Effector memory CD8-positive, alpha-beta T cell (primary cell): ENCODE measurements around the gene ALDH3A2.
A peak's percentile ranks its signal among the peaks of the same experiment; 100 is the strongest.

Experiments
- ATAC-seq: fragments of 150-1000 bp; cut with Tn5 transposase; replicated peaks from 2 replicates; pipeline ENCODE4 v1.10.0; 2021; ENCODE audit warnings: mild to moderate bottlenecking, moderate library complexity
- DNase-seq, 3 experiments: peaks; one replicate each; pipeline ENCODE4 v3.0.0; 2021
- H3K27ac Mint-ChIP-seq, 2 donors: one replicate each; pipeline ENCODE4 v1.8.0; 2022; ENCODE audit warnings: mild to moderate bottlenecking in 2 of 2, mixed read lengths in 2 of 2, moderate library complexity in 2 of 2
- H3K27me3 Mint-ChIP-seq, 2 donors: one replicate each; pipeline ENCODE4 v1.8.0; 2022; ENCODE audit warnings: mixed read lengths in 2 of 2
- H3K36me3 Mint-ChIP-seq: one replicate; pipeline ENCODE4 v1.8.0; 2022; ENCODE audit warnings: mild to moderate bottlenecking, moderate library complexity, mixed read lengths; ENCODE audit not compliant: insufficient read depth
- H3K4me1 Mint-ChIP-seq, 2 donors: one replicate each; pipeline ENCODE4 v1.8.0; 2022; ENCODE audit warnings: low read depth in 2 of 2, mixed read lengths in 2 of 2
- H3K4me3 Mint-ChIP-seq, 2 donors: one replicate each; pipeline ENCODE4 v1.8.0; 2022; ENCODE audit warnings: mild to moderate bottlenecking in 2 of 2, mixed read lengths in 2 of 2, moderate library complexity in 2 of 2
- H3K9me3 Mint-ChIP-seq, 2 donors: one replicate each; pipeline ENCODE4 v1.8.0; 2022; ENCODE audit warnings: mixed read lengths in 2 of 2
- total RNA-seq, 9 experiments: gene quantifications; one replicate each; lab custom pipeline; 2026; lab: John Stamatoyannopoulos, UW

Gene ALDH3A2
- 18.8 to 46.7 (median 24.8) reads per million in 9 experiments for total RNA-seq

- ATAC-seq (peak; percentile 94), DNase-seq (peak; percentile 89 to 92 (median 90))
- Mint-ChIP-seq H3K9me3 (no peaks in the 10 kb centered on the region), H3K4me1 (peaks cover 27 to 34% of the 10 kb centered on the region in 2 donors), H3K36me3 (peaks cover 26% of the 10 kb centered on the region), H3K27me3 (no peaks in the 10 kb centered on the region), H3K4me3 (peak within 1 kb of the TSS; percentile 94 to 99), H3K27ac (peak within 1 kb of the TSS; percentile 95 to 96)
These were observed at the start of gene ALDH3A2 for GRCh38 chr17:19648475-19649273. Gene ALDH3A2 (plus strand): TSS chr17:19648751. CDS start chr17:19648972, 221 bp downstream.

- no peak overlapping the region for H3K4me3 Mint-ChIP-seq
- H3K27ac Mint-ChIP-seq, result no peak overlapping the region
- H3K27me3 Mint-ChIP-seq, result no peaks in the 10 kb centered on the region
- ATAC-seq (no peak), DNase-seq (no peak)
- no peaks in the 10 kb centered on the region for H3K9me3 Mint-ChIP-seq
- H3K36me3 Mint-ChIP-seq, result no peaks in the 10 kb centered on the region
- H3K4me1 Mint-ChIP-seq, result peaks cover 3 to 6% of the 10 kb centered on the region in 2 donors
These were observed 38.2 kb upstream of the ALDH3A2 start for GRCh38 chr17:19610311-19610710.

GRCh38 chr17:19610879-19611278 is 37.7 kb upstream of the ALDH3A2 start:
- DNase-seq (no peak), ATAC-seq (no peak)
- no peaks in the 10 kb centered on the region for H3K36me3 Mint-ChIP-seq
- peaks cover 3 to 6% of the 10 kb centered on the region in 2 donors for H3K4me1 Mint-ChIP-seq
- no peak overlapping the region for H3K4me3 Mint-ChIP-seq
- no peaks in the 10 kb centered on the region for H3K27me3 Mint-ChIP-seq
- no peaks in the 10 kb centered on the region for H3K9me3 Mint-ChIP-seq
- H3K27ac Mint-ChIP-seq, result no peak overlapping the region

- peaks cover 0 to 6% of the 10 kb centered on the region in 2 donors for H3K27me3 Mint-ChIP-seq
- peak overlapping the region in 1 of 2 donors; percentile 51 for H3K27ac Mint-ChIP-seq
These were observed 34.6 kb upstream of the ALDH3A2 start for GRCh38 chr17:19613979-19614378.

GRCh38 chr17:19614900-19615299 is 33.7 kb upstream of the ALDH3A2 start:
- Mint-ChIP-seq H3K9me3 (peaks cover 9 to 20% of the 10 kb centered on the region in 2 donors), H3K4me3 (no peak overlapping the region), H3K27ac (no peak overlapping the region), H3K27me3 (peaks cover 0 to 6% of the 10 kb centered on the region in 2 donors), H3K36me3 (no peaks in the 10 kb centered on the region), H3K4me1 (peaks cover 3 to 6% of the 10 kb centered on the region in 2 donors)
- ATAC-seq, result no peak
- no peak for DNase-seq

More at GRCh38 chr17:19613979-19614378, 34.6 kb upstream of the ALDH3A2 start:
- Mint-ChIP-seq H3K4me3 (peak overlapping the region in 1 of 2 donors; percentile 2), H3K4me1 (peaks cover 3 to 6% of the 10 kb centered on the region in 2 donors), H3K36me3 (no peaks in the 10 kb centered on the region), H3K9me3 (peaks cover under 1 to 10% of the 10 kb centered on the region in 2 donors)
- ATAC-seq, result no peak
- DNase-seq, result no peak

- H3K36me3 Mint-ChIP-seq, result no peaks in the 10 kb centered on the region
- ATAC-seq (no peak), DNase-seq (no peak)
- peaks cover 3 to 6% of the 10 kb centered on the region in 2 donors for H3K4me1 Mint-ChIP-seq
- peaks cover 10 to 23% of the 10 kb centered on the region in 2 donors for H3K9me3 Mint-ChIP-seq
- no peak overlapping the region for H3K4me3 Mint-ChIP-seq
- H3K27ac Mint-ChIP-seq, result no peak overlapping the region
- H3K27me3 Mint-ChIP-seq, result peaks cover 0 to 6% of the 10 kb centered on the region in 2 donors
These were observed 30.5 kb upstream of the ALDH3A2 start for GRCh38 chr17:19618015-19618414.

GRCh38 chr17:19619705-19620325 is 28.7 kb upstream of the ALDH3A2 start:
- no peaks in the 10 kb centered on the region for H3K36me3 Mint-ChIP-seq
- H3K27me3 Mint-ChIP-seq, result peaks cover 0 to 17% of the 10 kb centered on the region in 2 donors
- H3K4me1 Mint-ChIP-seq, result no peaks in the 10 kb centered on the region
- no peak overlapping the region for H3K27ac Mint-ChIP-seq
- H3K4me3 Mint-ChIP-seq, result no peak overlapping the region
- DNase-seq (no peak), ATAC-seq (no peak)
- peaks cover 10 to 23% of the 10 kb centered on the region in 2 donors for H3K9me3 Mint-ChIP-seq

- peaks cover 0 to 22% of the 10 kb centered on the region in 2 donors for H3K27me3 Mint-ChIP-seq
- H3K36me3 Mint-ChIP-seq, result no peaks in the 10 kb centered on the region
- H3K4me3 Mint-ChIP-seq, result no peak overlapping the region
- no peak overlapping the region for H3K27ac Mint-ChIP-seq
- H3K9me3 Mint-ChIP-seq, result peaks cover 10 to 21% of the 10 kb centered on the region in 2 donors
- DNase-seq (no peak), ATAC-seq (no peak)
- H3K4me1 Mint-ChIP-seq, result no peaks in the 10 kb centered on the region
These were observed 26.9 kb upstream of the ALDH3A2 start for GRCh38 chr17:19621697-19622096.

- H3K27me3 Mint-ChIP-seq, result peaks cover 0 to 29% of the 10 kb centered on the region in 2 donors
- H3K36me3 Mint-ChIP-seq, result no peaks in the 10 kb centered on the region
- H3K4me3 Mint-ChIP-seq, result no peak overlapping the region
- H3K9me3 Mint-ChIP-seq, result no peaks in the 10 kb centered on the region
- H3K27ac Mint-ChIP-seq, result no peak overlapping the region
- no peaks in the 10 kb centered on the region for H3K4me1 Mint-ChIP-seq
- ATAC-seq (no peak), DNase-seq (no peak)
These were observed 22.5 kb upstream of the ALDH3A2 start for GRCh38 chr17:19626079-19626478.

GRCh38 chr17:19629449-19629848 is 19.1 kb upstream of the ALDH3A2 start:
- ATAC-seq (no peak), DNase-seq (no peak)
- Mint-ChIP-seq H3K36me3 (no peaks in the 10 kb centered on the region), H3K9me3 (no peaks in the 10 kb centered on the region), H3K4me3 (no peak overlapping the region), H3K4me1 (no peaks in the 10 kb centered on the region), H3K27me3 (peaks cover 12 to 31% of the 10 kb centered on the region in 2 donors), H3K27ac (no peak overlapping the region)

GRCh38 chr17:19630035-19630434 is 18.5 kb upstream of the ALDH3A2 start:
- no peaks in the 10 kb centered on the region for H3K36me3 Mint-ChIP-seq
- H3K9me3 Mint-ChIP-seq, result no peaks in the 10 kb centered on the region
- ATAC-seq, result no peak
- no peak overlapping the region for H3K4me3 Mint-ChIP-seq
- peaks cover 17 to 31% of the 10 kb centered on the region in 2 donors for H3K27me3 Mint-ChIP-seq
- DNase-seq, result no peak
- no peak overlapping the region for H3K27ac Mint-ChIP-seq
- no peaks in the 10 kb centered on the region for H3K4me1 Mint-ChIP-seq

- Mint-ChIP-seq H3K4me1 (no peaks in the 10 kb centered on the region), H3K27me3 (peaks cover 23 to 33% of the 10 kb centered on the region in 2 donors), H3K27ac (no peak overlapping the region), H3K36me3 (no peaks in the 10 kb centered on the region), H3K4me3 (no peak overlapping the region), H3K9me3 (no peaks in the 10 kb centered on the region)
- ATAC-seq (no peak), DNase-seq (no peak)
These were observed 17.9 kb upstream of the ALDH3A2 start for GRCh38 chr17:19630661-19631060.

- H3K36me3 Mint-ChIP-seq, result no peaks in the 10 kb centered on the region
- no peaks in the 10 kb centered on the region for H3K9me3 Mint-ChIP-seq
- ATAC-seq, result no peak
These were observed 16.6 kb upstream of the ALDH3A2 start for GRCh38 chr17:19631905-19632304.

More at GRCh38 chr17:19631905-19632304, 16.6 kb upstream of the ALDH3A2 start:
- DNase-seq, result no peak
- Mint-ChIP-seq H3K27ac (no peak overlapping the region), H3K4me3 (no peak overlapping the region), H3K27me3 (peaks cover 27 to 38% of the 10 kb centered on the region in 2 donors), H3K4me1 (no peaks in the 10 kb centered on the region)
